HepG2 (cell line): ENCODE results near the gene TSNAXIP1. TPM values are rescaled to one million over a fixed set of nuclear protein-coding genes. Genes with fewer than 3 reads are reported as not detected.
A peak's percentile ranks its signal among the peaks of the same experiment; 100 is the strongest.

Source experiments
- AGO2 ChIP-seq: fragments of 200-400 bp; formaldehyde crosslinking; optimal IDR thresholded peaks from 2 replicates; pipeline ENCODE3; 2017; ENCODE audit warnings: mild to moderate bottlenecking, low read depth, low read length, moderate library complexity
- ATF5 ChIP-seq: sonication (generic); formaldehyde crosslinking; IDR thresholded peaks from 2 replicates; pipeline ENCODE4 v1.4.0; 2020; ENCODE audit warnings: mild to moderate bottlenecking, low read depth, missing genetic modification reagents
- FOXC1 ChIP-seq: sonication (generic); formaldehyde crosslinking; IDR thresholded peaks from 2 replicates; pipeline ENCODE4 v1.8.0; 2022; ENCODE audit warnings: mild to moderate bottlenecking, missing genetic modification reagents, borderline replicate concordance
- GPN1 ChIP-seq: sonication (generic); formaldehyde crosslinking; IDR thresholded peaks from 2 replicates; pipeline ENCODE4 v1.5.1; 2020; ENCODE audit warnings: missing genetic modification reagents, borderline replicate concordance
- HNRNPL ChIP-seq: fragments of 200-400 bp; formaldehyde crosslinking; IDR thresholded peaks from 2 replicates; pipeline ENCODE4 v1.6.1; 2017; ENCODE audit warnings: mild to moderate bottlenecking, low read depth, low read length
- HOXA9 ChIP-seq: sonication (generic); formaldehyde crosslinking; IDR thresholded peaks from 2 replicates; pipeline ENCODE4 v1.8.1; 2022; ENCODE audit warnings: missing genetic modification reagents, mild to moderate bottlenecking, moderate library complexity, borderline replicate concordance
- IKZF1 ChIP-seq: fragments of 450-650 bp; IDR thresholded peaks from 2 replicates; pipeline ENCODE4 v1.7.1; 2016
- KAT7 ChIP-seq: IDR thresholded peaks from 2 replicates; pipeline ENCODE4 v1.6.1; 2018; ENCODE audit warnings: borderline replicate concordance, missing compliant biosample characterization
- MTF1 ChIP-seq: sonication (generic); formaldehyde crosslinking; IDR thresholded peaks from 2 replicates; pipeline ENCODE4 v1.5.0; 2020; ENCODE audit warnings: missing genetic modification reagents
- NFKB2 ChIP-seq: sonication (generic); formaldehyde crosslinking; IDR thresholded peaks from 2 replicates; pipeline ENCODE4 v1.4.0; 2020; ENCODE audit warnings: missing genetic modification reagents, borderline replicate concordance
- PLSCR1 ChIP-seq: sonication (generic); formaldehyde crosslinking; IDR thresholded peaks from 2 replicates; pipeline ENCODE4 v1.5.0; 2020; ENCODE audit warnings: missing genetic modification reagents, mild to moderate bottlenecking, borderline replicate concordance
- PRDM4 ChIP-seq: sonication (generic); formaldehyde crosslinking; IDR thresholded peaks from 2 replicates; pipeline ENCODE4 v1.9.0; 2021; ENCODE audit warnings: missing genetic modification reagents, borderline replicate concordance
- RARG ChIP-seq: sonication (generic); formaldehyde crosslinking; IDR thresholded peaks from 2 replicates; pipeline ENCODE4 v1.4.0; 2020; ENCODE audit warnings: low read depth, mild to moderate bottlenecking, missing genetic modification reagents
- SOX5 ChIP-seq: IDR thresholded peaks from 2 replicates; pipeline ENCODE4 v1.6.1; 2016; ENCODE audit warnings: borderline replicate concordance
- SOX6 ChIP-seq, 2 experiments: fragments of 450-650 bp in 1 of 2; sonication (generic) in 1 of 2; formaldehyde crosslinking in 1 of 2; IDR thresholded peaks; 2 replicates each; pipeline versions ENCODE4 v1.4.0 to v1.6.1; 2017 to 2020; ENCODE audit warnings: antibody characterized with exemption in 1 of 2, mild to moderate bottlenecking in 1 of 2, missing genetic modification reagents in 1 of 2
- ZBTB43 ChIP-seq: sonication (generic); formaldehyde crosslinking; conservative IDR thresholded peaks from 2 replicates; pipeline ENCODE4 v1.4.0; 2020; ENCODE audit warnings: missing genetic modification reagents
- ZBTB7A ChIP-seq: sonication (generic); formaldehyde crosslinking; IDR thresholded peaks from 2 replicates; pipeline ENCODE4 v1.8.0; 2022; ENCODE audit warnings: mild to moderate bottlenecking, missing genetic modification reagents
- ZNF7 ChIP-seq: IDR thresholded peaks from 2 replicates; pipeline ENCODE4 v1.6.1; 2016; ENCODE audit warnings: missing biosample characterization, missing genetic modification reagents
- ZNF761 ChIP-seq: sonication (generic); formaldehyde crosslinking; conservative IDR thresholded peaks from 2 replicates; pipeline ENCODE4 v1.4.0; 2020; ENCODE audit warnings: mild to moderate bottlenecking, missing genetic modification reagents
- ZNF781 ChIP-seq: sonication (generic); formaldehyde crosslinking; IDR thresholded peaks from 2 replicates; pipeline ENCODE4 v1.5.1; 2020; ENCODE audit warnings: borderline replicate concordance, mild to moderate bottlenecking, missing genetic modification reagents; ENCODE audit errors: not compliant biosample characterization
- ZSCAN29 ChIP-seq: sonication (generic); formaldehyde crosslinking; conservative IDR thresholded peaks from 2 replicates; pipeline ENCODE4 v1.4.0; 2020; ENCODE audit warnings: mild to moderate bottlenecking, missing genetic modification reagents
- polyA plus RNA-seq, 8 experiments: library from polyadenylated mRNA; depleted of rRNA in 3 of 8; stranded (reverse) in 7 of 8; unstranded in 1 of 8; fragments of >200 nt; fragmentation: Illumina TruSeq in 4 of 8; extraction: Trizol in 4 of 8; gene quantifications; 2 replicates each; pipeline versions ENCODE4 v1.2.1 to v1.2.3, GENCODE V29; 2011 to 2016; ENCODE audit warnings: low read depth in 4 of 8, missing spikeins in 1 of 8, mixed read lengths in 1 of 8; ENCODE audit not compliant: insufficient read depth in 1 of 8
- total RNA-seq, 5 experiments: library from RNA; depleted of rRNA; stranded (reverse); fragments of >200 nt; fragmentation: Illumina TruSeq; extraction: Trizol; gene quantifications; 2 replicates each; pipeline ENCODE4 v1.2.3, GENCODE V29; 2016; ENCODE audit warnings: low read depth in 1 of 5

Gene TSNAXIP1
- total and polyA plus RNA-seq, 2 of the 13 experiments (the other 11 are each of a cell fraction or from before 2014, with no cell fraction given), result 0.37 to 0.86 TPM

GRCh38 chr16:67847064-67847861, 40.6 kb downstream of the TSNAXIP1 start, which contains the start of gene CENPT (continued):
- TF ChIP-seq ZNF761 (CRISPR knock-in tag) (no peak), ZBTB7A (CRISPR knock-in tag) (peak; percentile 71; the same call in 1 of the 2 replicates), GPN1 (CRISPR knock-in tag) (no peak), SOX6 (IDR thresholded peaks at IDR 0.05) (no peak), SOX6 (CRISPR knock-in tag; IDR thresholded peaks at IDR 0.05) (no peak; the same call in 1 of the 2 replicates), SOX5 (CRISPR knock-in tag) (no peak), MTF1 (CRISPR knock-in tag) (no peak), ATF5 (CRISPR knock-in tag) (no peak), AGO2 (peak; percentile 78), ZSCAN29 (CRISPR knock-in tag) (no peak), PLSCR1 (no peak), FOXC1 (CRISPR knock-in tag) (no peak), HOXA9 (CRISPR knock-in tag) (no peak), ZNF7 (CRISPR knock-in tag) (no peak), ZNF781 (no peak), KAT7 (CRISPR knock-in tag) (0 out of 2 replicates have a peak, but pooled peaks have one; percentile 5), NFKB2 (CRISPR knock-in tag) (no peak), IKZF1 (no peak), PRDM4 (no peak), HNRNPL (0 out of 2 replicates have a peak, but pooled peaks have one; percentile 40), ZBTB43 (CRISPR knock-in tag) (no peak), RARG (CRISPR knock-in tag) (no peak)
